HG02798 (cell line): ENCODE results near the gene CSH1.
"Not testable (repeated sequence)": the region's sequence is repeated elsewhere in the genome, so short reads cannot be mapped to it uniquely, and the experiment has no call there.

Source experiments
- ATAC-seq: cut with Tn5 transposase; IDR thresholded peaks from one replicate; pipeline ENCODE4 v1.9.1; 2021; ENCODE audit warnings: mild to moderate bottlenecking; ENCODE audit not compliant: unreplicated experiment, poor library complexity

CSH1 gene

GRCh38 chr17:63873577-63873976, 22.8 kb downstream of the CSH1 start, which contains the start of gene CSH2:
Gene CSH2 (minus strand): TSS chr17:63873677. CDS start chr17:63873614, 63 bp downstream.
- not testable (repeated sequence) for ATAC-seq

GRCh38 chr17:63871646-63872365, 24.6 kb downstream of the CSH1 start:
- not testable (repeated sequence) for ATAC-seq

- not testable (repeated sequence) for ATAC-seq
Measured at GRCh38 chr17:63870292-63870665, 26.1 kb downstream of the CSH1 start.

DNA sequence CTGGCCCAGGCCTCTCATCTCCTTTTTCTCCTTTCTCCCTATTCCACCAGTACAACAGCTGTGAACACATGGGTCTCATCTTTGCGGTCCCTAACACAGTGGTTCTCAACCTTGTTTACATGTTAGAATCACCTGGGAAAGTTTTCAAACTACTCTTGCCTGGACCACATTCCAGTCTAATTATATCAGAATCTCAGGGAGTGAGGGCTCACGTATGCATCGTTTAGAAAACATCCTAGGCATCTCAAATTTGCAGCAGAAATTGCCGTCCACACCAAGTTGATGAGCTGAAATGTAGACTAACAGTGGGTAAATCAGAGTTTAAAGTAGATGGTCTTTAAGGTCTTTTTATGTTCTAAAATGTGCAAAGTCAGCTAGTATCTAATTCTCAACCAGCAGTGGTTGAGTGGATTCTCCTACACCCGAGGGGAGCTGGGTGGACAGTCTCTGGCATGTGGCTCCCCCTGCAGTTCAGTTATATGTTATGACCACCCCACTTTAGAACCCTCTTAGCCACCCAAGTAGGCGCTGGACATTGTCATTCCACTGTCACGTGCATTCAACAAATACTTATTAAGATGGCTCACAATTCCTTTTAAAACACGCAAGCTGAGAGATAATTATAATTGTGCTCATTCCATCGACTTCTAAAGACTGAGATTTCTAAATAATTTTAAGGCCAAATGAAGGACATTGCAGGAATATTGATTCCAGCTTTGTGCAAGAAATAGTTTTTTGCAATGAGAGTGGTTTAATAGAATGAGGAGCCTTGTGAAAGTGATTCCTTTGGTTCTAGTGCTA, 26.7 kb downstream of the CSH1 start:
- ATAC-seq, result not testable (repeated sequence)

GRCh38 chr17:63866625-63867024, 29.7 kb downstream of the CSH1 start:
- ATAC-seq, result not testable (repeated sequence)

GRCh38 chr17:63859257-63859656, 37.1 kb downstream of the CSH1 start:
- no peak for ATAC-seq

GRCh38 chr17:63856425-63856824, 39.9 kb downstream of the CSH1 start:
- ATAC-seq, result not testable (repeated sequence)

GRCh38 chr17:63855185-63855584, 41.2 kb downstream of the CSH1 start:
- no peak for ATAC-seq

DNA sequence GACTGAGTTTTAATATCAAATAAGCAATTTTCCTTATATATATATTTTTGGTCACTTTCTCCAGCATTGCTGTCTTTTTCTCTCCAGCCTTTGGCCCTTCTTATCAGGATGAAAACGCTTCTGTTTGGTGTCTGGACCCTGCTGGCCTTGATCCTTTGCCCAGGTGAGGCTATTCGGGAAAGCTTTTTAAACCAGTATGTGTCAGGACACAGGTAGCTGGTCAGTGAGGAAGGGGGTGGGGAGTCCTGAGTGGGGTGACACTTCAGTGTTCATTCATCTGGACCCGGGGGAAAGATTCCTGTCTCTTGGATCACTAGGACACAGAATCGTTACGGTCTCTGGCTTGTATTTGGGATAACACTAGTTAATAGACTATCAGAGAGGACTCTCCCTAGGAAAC, 41.7 kb downstream of the CSH1 start:
- no peak for ATAC-seq

DNA sequence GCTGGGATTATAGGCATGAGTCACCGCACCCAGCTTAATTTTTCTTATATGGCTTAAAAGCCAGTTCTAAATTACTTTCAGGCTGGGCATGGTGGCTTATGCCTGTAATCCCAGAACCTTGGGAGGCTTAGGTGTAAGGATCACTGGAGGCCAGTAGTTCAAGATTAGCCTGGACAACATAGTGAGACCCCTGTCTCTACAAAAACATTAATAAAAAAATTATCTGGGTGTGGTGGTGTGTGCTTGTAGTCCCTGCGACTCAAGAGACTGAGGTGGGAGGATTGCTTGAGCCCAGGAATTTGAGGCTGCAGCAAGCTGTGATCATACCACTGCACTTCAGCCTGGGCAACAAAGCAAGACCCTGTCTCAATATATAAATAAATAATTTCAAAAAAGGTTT, 43.1 kb downstream of the CSH1 start:
- no peak for ATAC-seq

DNA sequence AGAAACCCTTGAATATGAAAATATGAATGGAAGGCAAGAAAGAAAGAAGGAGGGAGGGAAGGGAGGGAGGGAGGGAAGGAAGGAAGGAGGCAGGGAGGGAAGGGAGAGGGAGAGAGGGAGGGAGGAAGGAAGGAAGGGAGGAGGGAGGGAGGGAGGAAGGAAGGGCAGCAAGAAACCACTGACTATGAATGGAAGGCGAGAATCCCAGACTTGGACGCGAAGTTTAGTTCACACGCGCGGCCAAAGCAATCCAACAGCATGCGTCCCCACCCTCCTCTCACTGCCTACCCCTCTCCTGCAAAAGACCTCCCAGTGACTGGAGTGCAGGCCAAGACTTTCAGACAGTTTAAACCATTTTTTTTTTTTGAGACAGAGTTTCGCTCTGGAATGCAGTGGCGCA, 46.0 kb downstream of the CSH1 start:
- ATAC-seq, result no peak

DNA sequence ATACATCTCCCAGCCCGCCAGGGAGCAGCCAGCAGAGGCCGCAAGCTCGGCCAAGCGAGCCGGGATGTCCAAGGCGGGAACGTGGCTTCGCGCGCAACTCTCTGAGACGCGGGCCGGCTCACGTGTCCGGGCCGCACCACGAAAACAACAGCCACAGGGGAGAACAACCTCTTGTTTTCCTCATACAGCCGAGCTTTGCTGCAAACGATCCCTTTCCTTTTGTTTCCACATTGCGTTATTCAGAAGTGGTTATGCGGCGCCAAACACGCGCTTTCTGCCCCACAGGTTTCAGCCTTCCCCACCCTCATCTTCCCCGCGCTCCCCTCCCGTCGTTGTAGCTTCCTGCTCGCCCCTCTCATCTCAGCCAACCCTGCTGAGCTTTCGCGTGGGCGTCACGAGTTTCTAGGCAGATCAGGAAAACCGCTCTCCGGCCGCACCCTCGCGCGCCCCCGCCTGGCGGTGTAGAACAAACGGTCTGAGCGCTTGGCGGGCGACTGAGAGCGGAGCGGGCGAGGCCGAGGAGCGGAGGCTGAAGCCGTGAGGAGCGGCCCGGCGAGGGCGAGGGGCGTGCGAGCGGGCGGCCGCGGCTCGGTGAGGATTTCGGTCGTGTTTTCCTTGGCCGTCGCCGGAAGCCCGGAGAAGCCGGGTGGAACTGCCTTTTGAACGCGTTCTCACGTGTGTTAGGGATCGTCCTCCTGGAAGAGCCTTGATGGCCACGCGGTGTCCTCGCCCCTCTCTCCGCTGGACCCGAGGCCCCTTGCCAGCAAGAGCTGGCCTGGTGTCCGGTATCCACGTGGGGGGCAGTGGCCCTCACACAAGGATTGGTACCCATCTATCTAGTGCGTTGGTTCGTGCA, 47.3 kb downstream of the CSH1 start:
- ATAC-seq, result peak; percentile 78

- no peak for ATAC-seq
Measured at GRCh38 chr17:63847525-63848249, 48.7 kb downstream of the CSH1 start.

- no peak for ATAC-seq
Measured at GRCh38 chr17:63845509-63845908, 50.9 kb downstream of the CSH1 start.
